SK-N-SH (cell line): ENCODE measurements around the gene LTB4R. TPM values are rescaled to one million over a fixed set of nuclear protein-coding genes. Genes with fewer than 3 reads are reported as not detected.

Experiments
- CTCF ChIA-PET: fragments of 300-600, 350-600 bp; formaldehyde crosslinking; extraction: SDS; loops from one replicate; lab custom pipeline; 2021; lab: Yijun Ruan, JAX
- POLR2A ChIA-PET: fragments of 350-600 bp; sonication (Branson Sonifier 250); formaldehyde crosslinking; extraction: SDS; loops from one replicate; lab custom pipeline; 2020; ENCODE audit warnings: antibody characterized with exemption, inconsistent platforms; lab: Yijun Ruan, JAX
- DNase-seq: peaks from one replicate; pipeline ENCODE4 v3.0.0; 2012
- H2AFZ ChIP-seq: fragments of 200-600 bp; sonication (generic); 2 replicates; pipeline ENCODE4 v1.8.1; 2016; ENCODE audit warnings: antibody characterized with exemption, mild to moderate bottlenecking, low read depth
- H3F3A ChIP-seq: fragments of 200-600 bp; sonication (generic); replicated peaks from 2 replicates; pipeline ENCODE3; 2016; ENCODE audit warnings: antibody characterized with exemption, mild to moderate bottlenecking; ENCODE audit not compliant: insufficient read depth
- H3K27ac ChIP-seq, 2 experiments: fragments of 200-500 bp in 1 of 2; fragments of 200-600 bp in 1 of 2; sonication (Bioruptor generic) in 1 of 2; sonication (generic), shearing (Covaris generic) in 1 of 2; 2 replicates each; pipeline versions ENCODE4 v1.5.1 to v1.6.1; 2014 to 2016; ENCODE audit warnings: low read depth in 2 of 2, inconsistent platforms in 1 of 2, low read length in 1 of 2, mild to moderate bottlenecking in 1 of 2, mixed read lengths in 1 of 2
- H3K27me3 ChIP-seq: fragments of 200-600 bp; sonication (generic), shearing (Covaris generic); 2 replicates; pipeline ENCODE4 v1.6.1; 2016; ENCODE audit warnings: mixed run types; ENCODE audit not compliant: insufficient read depth
- H3K36me3 ChIP-seq, 2 experiments: fragments of 200-500 bp in 1 of 2; fragments of 200-600 bp in 1 of 2; sonication (Bioruptor generic) in 1 of 2; sonication (generic) in 1 of 2; replicated peaks in 1 of 2; 2 replicates each; pipeline versions ENCODE3 to v1.5.1; 2014 to 2016; ENCODE audit warnings: low read length in 1 of 2, mild to moderate bottlenecking in 1 of 2; ENCODE audit not compliant: insufficient read depth in 2 of 2, control insufficient read depth in 1 of 2
- H3K4me1 ChIP-seq, 2 experiments: fragments of 200-500 bp in 1 of 2; fragments of 200-600 bp in 1 of 2; sonication (Bioruptor generic) in 1 of 2; sonication (generic), shearing (Covaris generic) in 1 of 2; 2 replicates each; pipeline versions ENCODE4 v1.5.1 to v1.6.1; 2014 to 2016; ENCODE audit warnings: low read depth in 1 of 2, low read length in 1 of 2, mixed run types in 1 of 2; ENCODE audit not compliant: insufficient read depth in 2 of 2, control insufficient read depth in 1 of 2
- H3K4me2 ChIP-seq: fragments of 200-600 bp; sonication (generic), shearing (Covaris generic); 2 replicates; pipeline ENCODE4 v1.6.1; 2017; ENCODE audit warnings: mixed run types
- H3K4me3 ChIP-seq, 2 experiments: fragments of 200-500 bp in 1 of 2; fragments of 200-600 bp in 1 of 2; sonication (Bioruptor generic) in 1 of 2; sonication (generic), shearing (Covaris generic) in 1 of 2; 2 replicates each; pipeline versions ENCODE4 v1.5.1 to v1.8.1; 2014 to 2016; ENCODE audit warnings: low read depth in 2 of 2, inconsistent platforms in 1 of 2, low read length in 1 of 2, mild to moderate bottlenecking in 1 of 2, mixed read lengths in 1 of 2, moderate library complexity in 1 of 2
- H3K79me2 ChIP-seq: fragments of 200-600 bp; sonication (generic); 2 replicates; pipeline ENCODE4 v1.8.1; 2017; ENCODE audit warnings: mild to moderate bottlenecking; ENCODE audit not compliant: insufficient read depth
- H3K9ac ChIP-seq: fragments of 200-600 bp; sonication (generic); 2 replicates; pipeline ENCODE4 v1.6.1; 2017; ENCODE audit warnings: mixed run types
- H3K9me2 ChIP-seq: fragments of 200-600 bp; sonication (generic); 2 replicates; pipeline ENCODE4 v1.6.1; 2017; ENCODE audit warnings: mixed run types
- H3K9me3 ChIP-seq: fragments of 200-600 bp; sonication (generic); 2 replicates; pipeline ENCODE4 v1.6.1; 2017; ENCODE audit warnings: mixed run types, mild to moderate bottlenecking, moderate library complexity
- H4K20me1 ChIP-seq: fragments of 200-600 bp; sonication (generic); 2 replicates; pipeline ENCODE4 v1.6.1; 2017; ENCODE audit warnings: mild to moderate bottlenecking, mixed run types; ENCODE audit not compliant: insufficient read depth
- CHD2 ChIP-seq: fragments of 150-350 bp; IDR thresholded peaks from 2 replicates; pipeline ENCODE4 v1.6.1; 2018; ENCODE audit warnings: low read length; ENCODE audit not compliant: partially characterized antibody
- EP300 ChIP-seq, 2 experiments: IDR thresholded peaks; 2 replicates each; pipeline versions ENCODE4 v1.4.0 to v1.6.1; 2012; ENCODE audit warnings: borderline replicate concordance in 1 of 2, low read depth in 1 of 2, low read length in 1 of 2
- EZH2phosphoT487 ChIP-seq: fragments of 200-600 bp; sonication (generic); IDR thresholded peaks from 2 replicates; pipeline ENCODE4 v1.6.1; 2017; ENCODE audit warnings: low read depth, mixed run types, mild to moderate bottlenecking, antibody characterized with exemption, moderate library complexity, borderline replicate concordance
- GABPA ChIP-seq: IDR thresholded peaks from 2 replicates; pipeline ENCODE4 v1.4.0; 2012; ENCODE audit warnings: low read depth, mild to moderate bottlenecking
- GATA2 ChIP-seq: sonication (generic); formaldehyde crosslinking; IDR thresholded peaks from 2 replicates; pipeline ENCODE4 v1.5.0; 2020; ENCODE audit warnings: mild to moderate bottlenecking, missing genetic modification reagents
- IRF3 ChIP-seq: fragments of 150-350 bp; IDR thresholded peaks from 2 replicates; pipeline ENCODE4 v1.6.1; 2016; ENCODE audit warnings: mild to moderate bottlenecking, low read depth, low read length
- JUND ChIP-seq: IDR thresholded peaks from 2 replicates; pipeline ENCODE4 v1.4.0; 2012
- MEF2A ChIP-seq: IDR thresholded peaks from 2 replicates; pipeline ENCODE4 v1.4.0; 2012; ENCODE audit warnings: low read depth, borderline replicate concordance
- MXI1 ChIP-seq: IDR thresholded peaks from 2 replicates; pipeline ENCODE4 v1.6.1; 2012; ENCODE audit warnings: mild to moderate bottlenecking, low read depth, low read length, improper control_type of control experiment
- NFIC ChIP-seq: IDR thresholded peaks from 2 replicates; pipeline ENCODE4 v1.4.0; 2012; ENCODE audit warnings: borderline replicate concordance
- RAD21 ChIP-seq: IDR thresholded peaks from 2 replicates; pipeline ENCODE4 v1.6.1; 2012; ENCODE audit warnings: mild to moderate bottlenecking, low read length
- RCOR1 ChIP-seq: fragments of 150-350 bp; IDR thresholded peaks from 2 replicates; pipeline ENCODE4 v1.6.1; 2017; ENCODE audit warnings: antibody characterized with exemption, low read length
- REST ChIP-seq: IDR thresholded peaks from 2 replicates; pipeline ENCODE4 v1.6.1; 2012; ENCODE audit warnings: mild to moderate bottlenecking, low read depth, low read length, moderate library complexity
- SIN3A ChIP-seq: IDR thresholded peaks from 2 replicates; pipeline ENCODE4 v1.6.1; 2012; ENCODE audit warnings: low read depth, mild to moderate bottlenecking, low read length, moderate library complexity, borderline replicate concordance
- TAF1 ChIP-seq: IDR thresholded peaks from 2 replicates; pipeline ENCODE4 v1.6.1; 2012; ENCODE audit warnings: low read depth, mild to moderate bottlenecking, low read length, moderate library complexity, borderline replicate concordance
- TCF12 ChIP-seq: IDR thresholded peaks from 2 replicates; pipeline ENCODE4 v1.4.0; 2012
- USF1 ChIP-seq: IDR thresholded peaks from 2 replicates; pipeline ENCODE4 v1.4.0; 2012; ENCODE audit warnings: low read depth, borderline replicate concordance
- YY1 ChIP-seq: IDR thresholded peaks from 2 replicates; pipeline ENCODE4 v1.4.0; 2012; ENCODE audit warnings: low read depth, mild to moderate bottlenecking
- ZBTB33 ChIP-seq: IDR thresholded peaks from 2 replicates; pipeline ENCODE4 v1.4.0; 2012; ENCODE audit warnings: low read depth, borderline replicate concordance
- WGBS: methylation state at CpG from one replicate; pipeline ENCODE4 v1.1.6; 2017; ENCODE audit warnings: low lambda C conversion rate; 5-methylcytosine and 5-hydroxymethylcytosine counted together
- polyA plus RNA-seq, 3 experiments: library from polyadenylated mRNA; depleted of rRNA; stranded (reverse); fragments of >200 nt; gene quantifications; 2 replicates each; pipeline ENCODE4 v1.2.3, GENCODE V29; 2012

Gene LTB4R
- polyA plus RNA-seq, 1 of the 3 experiments (the other 2 are of a cell fraction), result 11.9 TPM

GRCh38 chr14:24340606-24341005 lies 29.3 kb downstream of the LTB4R start:
- 43% methylated on average over 1 of the region's 1 CpG for WGBS
- Histone ChIP-seq H3K27me3 (peaks cover 67% of the 10 kb centered on the region), H3F3A (no peaks in the 10 kb centered on the region), H4K20me1 (no peaks in the 10 kb centered on the region), H2AFZ (no peak overlapping the region), H3K4me1 (no peaks in the 10 kb centered on the region), H3K36me3 (no peaks in the 10 kb centered on the region), H3K9me2 (no peaks in the 10 kb centered on the region), H3K4me2 (no peak overlapping the region), H3K9ac (no peak overlapping the region), H3K9me3 (no peaks in the 10 kb centered on the region), H3K27ac (no peak overlapping the region), H3K4me3 (no peak overlapping the region), H3K79me2 (no peaks in the 10 kb centered on the region)
- POLR2A ChIA-PET, result interaction anchor here (1.7 kb wide), 1 partner anchor 8 kb away, joined by 3 read pairs; no protein-coding TSS in a partner anchor
- no peak for DNase-seq
- CTCF ChIA-PET, result interaction anchor here (0.7 to 12.7 kb wide), 8 partner anchors 11 to 97 kb away, joined by 3 to 445 read pairs (median 6); partner anchors contain the start of genes CBLN3, CIDEB, KHNYN and SDR39U1
- no peak for TF ChIP-seq SIN3A
- no peak for TF ChIP-seq USF1

- H3K36me3 ChIP-seq, result no peaks in the 10 kb centered on the region
- H3K27me3 ChIP-seq, result peaks cover 73% of the 10 kb centered on the region
- H3K79me2 ChIP-seq, result no peaks in the 10 kb centered on the region
- no peak overlapping the region for H3K9ac ChIP-seq
- no peaks in the 10 kb centered on the region for H3K9me3 ChIP-seq
- H4K20me1 ChIP-seq, result no peaks in the 10 kb centered on the region
- no peaks in the 10 kb centered on the region for H3K4me1 ChIP-seq
- TF ChIP-seq USF1 (no peak), REST (no peak), ZBTB33 (no peak), MEF2A (no peak), IRF3 (no peak), GABPA (no peak), TCF12 (no peak), TAF1 (no peak), CHD2 (no peak), NFIC (no peak), MXI1 (no peak), EP300 (IDR thresholded peaks at IDR 0.05; ENCODE audit: borderline replicate concordance in 1 of 2, low read depth in 1 of 2, low read length in 1 of 2) (no peak), RCOR1 (no peak), YY1 (no peak), JUND (no peak), SIN3A (no peak), EZH2phosphoT487 (no peak), RAD21 (no peak), GATA2 (CRISPR knock-in tag) (no peak)
- TF ChIP-seq, all 33 proteins: peak for 0
- 72% methylated on average over 4 of the region's 4 CpGs for WGBS
- no peak for DNase-seq
- CTCF ChIA-PET, result interaction anchor here (1.0 to 12.7 kb wide), 6 partner anchors 8 to 94 kb away, joined by 3 to 445 read pairs (median 7); partner anchors contain the start of genes ADCY4, CBLN3, KHNYN and SDR39U1
- Histone ChIP-seq H3K4me3 (no peak overlapping the region), H3K27ac (no peak overlapping the region), H3K9me2 (no peaks in the 10 kb centered on the region), H3F3A (no peaks in the 10 kb centered on the region), H3K4me2 (no peak overlapping the region), H2AFZ (no peak overlapping the region)
- POLR2A ChIA-PET, result no interaction called here
These were observed 31.6 kb downstream of the LTB4R start for GRCh38 chr14:24342889-24343288.
